ENCODE data around the gene BCCIP. TPM values are rescaled to one million over a fixed set of nuclear protein-coding genes. Genes with fewer than 3 reads are reported as not detected.

Gene BCCIP
- total RNA-seq, 1 donor from 2014 or later: 38.4 TPM

DNA sequence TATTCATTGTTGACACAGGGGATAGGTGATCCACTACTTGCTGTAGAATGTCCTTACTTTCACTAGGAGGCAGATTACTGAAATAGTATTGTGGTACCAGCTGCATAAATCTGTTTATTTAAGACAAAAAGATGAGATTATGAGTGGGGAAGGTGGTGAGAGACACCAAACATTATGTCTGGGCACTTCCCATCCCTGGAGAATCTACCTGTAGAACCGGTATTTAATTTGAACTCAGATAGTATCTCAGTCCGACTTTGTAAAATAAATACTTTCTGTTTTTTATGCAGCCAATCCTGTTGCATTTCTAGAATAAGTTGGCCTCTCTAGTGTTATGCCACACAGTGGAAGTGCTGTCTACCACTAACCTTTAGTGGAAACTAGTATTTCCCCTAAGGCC lies 13.4 kb downstream of the BCCIP start:
- intact Hi-C loops (cut with DNase I): no loop called here
- ATAC-seq (no peak), DNase-seq (ENCODE audit: missing footprints) (no peak)

DNA sequence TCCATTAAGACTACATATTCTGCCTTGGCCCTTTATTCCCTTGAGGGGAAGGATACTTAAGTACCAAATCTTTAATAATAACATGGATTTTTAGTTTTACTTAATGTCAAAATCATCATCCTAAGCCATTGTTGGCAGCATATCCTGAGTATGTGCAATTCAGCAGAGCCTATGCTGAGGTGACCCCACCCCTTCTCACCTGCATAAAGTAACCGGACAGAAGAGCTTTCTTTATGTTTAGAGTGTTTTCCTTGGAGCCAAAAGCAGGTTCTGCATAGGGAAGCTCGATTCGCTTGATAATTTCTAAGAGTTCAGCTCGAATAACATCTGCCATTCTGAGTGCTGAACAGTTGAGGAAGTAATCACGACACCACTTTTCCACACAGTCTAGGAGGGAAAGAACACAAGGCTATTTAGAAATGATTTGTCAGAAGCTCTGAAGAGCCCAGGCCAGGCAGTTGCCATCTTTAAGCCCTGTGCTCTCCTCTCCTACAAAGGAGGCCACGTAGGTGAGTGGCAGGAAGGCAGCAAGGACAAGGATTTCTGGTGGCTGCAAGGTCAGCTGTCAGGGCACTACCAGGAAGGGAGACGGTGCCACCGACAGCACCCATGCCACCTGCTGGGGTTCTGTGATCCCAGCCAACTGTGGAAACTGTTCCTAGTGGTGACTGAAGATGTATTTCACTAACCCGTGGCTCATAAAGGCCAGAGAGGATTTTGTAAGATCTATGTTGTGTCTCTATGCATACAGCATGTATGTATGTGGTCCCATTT lies 15.6 kb downstream of the BCCIP start:
- intact Hi-C loops (cut with DNase I): no loop called here
- ATAC-seq (no peak), DNase-seq (ENCODE audit: missing footprints) (no peak)

DNA sequence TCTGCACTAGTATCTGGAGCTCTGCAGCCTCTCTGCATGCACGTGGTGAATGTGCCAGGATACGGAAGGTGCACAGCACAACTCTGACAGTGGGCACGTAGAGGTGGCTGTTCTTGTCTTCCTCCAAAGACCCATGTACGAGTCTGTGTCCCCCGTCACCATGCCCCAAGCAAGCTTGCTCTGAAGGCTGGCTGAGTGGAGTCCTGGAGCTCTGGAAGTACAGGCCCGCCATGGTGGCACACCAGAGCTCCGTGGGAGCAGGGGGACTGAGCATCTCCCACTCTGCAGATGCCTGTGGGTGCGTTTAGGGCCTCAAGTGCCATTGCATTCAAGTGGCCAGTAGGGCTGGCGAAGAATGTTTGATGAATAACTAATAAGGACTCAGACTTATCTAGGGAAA lies 17.1 kb downstream of the BCCIP start:
- intact Hi-C loops (cut with DNase I): no loop called here
- DNase-seq (ENCODE audit: missing footprints) (no peak), ATAC-seq (no peak)

DNA sequence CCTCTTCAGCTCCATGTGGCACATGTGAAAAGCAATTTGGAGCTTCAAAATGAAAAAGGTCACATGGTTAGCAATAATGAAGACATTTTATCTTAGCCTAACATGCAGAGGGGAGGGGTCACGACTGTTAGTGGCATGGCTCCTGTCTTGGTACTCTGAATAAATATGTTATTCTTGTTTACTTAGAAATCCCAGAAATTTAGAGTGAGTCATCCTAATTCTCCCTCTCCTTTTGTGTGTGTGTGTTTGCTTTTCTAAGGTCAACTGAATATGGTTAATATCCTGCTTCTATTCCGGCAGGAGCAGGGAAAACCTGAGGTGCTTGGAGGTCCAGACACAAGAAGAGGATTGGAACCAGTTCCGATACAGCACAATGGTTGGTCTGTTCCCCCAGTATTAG lies 17.6 kb downstream of the BCCIP start:
- no peak for ATAC-seq
- intact Hi-C loops (cut with DNase I): no loop called here
- DNase-seq (ENCODE audit: missing footprints): no peak

DNA sequence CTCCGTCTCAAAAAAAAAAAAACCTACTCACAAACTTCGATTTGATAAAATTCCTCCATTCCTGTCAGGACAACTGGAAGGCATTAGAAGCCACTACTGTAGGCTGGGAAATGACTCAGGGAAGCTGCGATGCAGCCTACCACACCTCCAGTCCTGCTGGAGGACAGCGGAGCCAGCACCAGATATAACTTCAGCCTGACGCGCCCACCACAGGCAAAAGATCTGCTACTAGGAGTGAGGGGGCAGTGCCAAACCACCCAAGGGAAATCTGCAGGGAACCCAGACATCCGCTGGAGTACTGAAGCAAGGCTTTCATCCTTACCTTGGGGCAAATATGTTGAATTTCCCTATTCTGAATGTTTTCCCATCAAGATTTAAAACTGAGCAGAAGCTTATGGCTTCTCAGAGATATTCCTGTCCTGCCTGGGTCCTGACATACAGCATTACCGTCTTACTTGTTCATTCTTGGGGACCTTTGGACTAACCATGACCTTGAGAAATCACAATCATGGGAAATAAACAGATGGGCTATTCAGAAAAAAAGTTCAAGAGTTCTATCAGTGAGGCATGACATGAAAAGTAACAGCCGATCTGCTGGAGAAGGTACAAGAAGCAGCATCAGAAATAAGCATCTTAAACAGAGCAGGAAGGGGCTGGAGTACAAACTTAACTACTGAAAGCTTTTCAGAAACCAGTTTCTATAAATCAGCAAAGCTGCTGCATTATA lies 20.4 kb downstream of the BCCIP start:
- intact Hi-C loops (cut with DNase I): no loop called here
- ATAC-seq (no peak), DNase-seq (ENCODE audit: missing footprints) (no peak)

DNA sequence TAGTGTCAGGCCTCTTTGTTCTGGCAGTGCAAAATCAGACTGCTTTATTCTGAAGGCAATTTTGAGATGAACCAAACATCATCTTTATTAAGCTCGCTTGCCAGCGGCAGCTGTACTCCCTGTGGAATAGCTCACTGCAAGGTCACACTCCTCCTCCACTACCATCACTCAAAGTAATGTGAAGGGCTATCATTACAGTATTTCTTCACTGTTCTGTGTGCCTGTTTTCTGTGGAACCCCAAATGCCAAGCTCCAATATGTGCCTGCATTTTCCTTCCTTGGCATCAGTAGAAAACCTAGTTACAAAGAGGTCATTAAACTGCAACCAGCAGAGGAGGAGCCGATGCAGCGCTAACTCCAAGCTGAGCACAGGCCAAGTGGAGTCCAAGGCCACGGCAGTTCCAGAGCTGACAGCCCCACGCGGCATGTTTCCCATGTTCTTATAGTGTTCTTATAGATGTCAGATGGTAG lies 21.4 kb downstream of the BCCIP start:
- intact Hi-C loops (cut with DNase I): no loop called here
- ATAC-seq (no peak), DNase-seq (ENCODE audit: missing footprints) (no peak)

DNA sequence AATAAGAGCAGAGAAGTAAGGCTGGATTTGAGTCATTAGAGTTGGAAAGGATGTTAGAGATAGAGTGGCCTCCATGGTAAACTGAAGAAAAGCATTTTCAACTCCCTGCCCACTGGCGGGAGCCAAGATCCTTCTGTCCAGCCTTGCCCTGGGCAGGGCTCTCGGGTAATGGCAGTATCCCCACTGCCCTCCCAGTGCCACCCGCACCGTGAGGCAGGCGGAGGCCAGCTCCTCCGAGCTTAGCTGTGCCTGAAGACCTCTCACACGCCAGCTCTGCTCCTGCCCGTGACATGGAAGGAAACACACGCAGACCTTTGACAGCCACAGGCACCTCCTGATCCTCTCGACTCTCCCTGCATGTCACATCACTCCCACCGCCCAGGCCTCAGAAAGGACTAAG lies 22.3 kb downstream of the BCCIP start:
- ATAC-seq (peak; percentile 6), DNase-seq (ENCODE audit: missing footprints) (no peak)
- intact Hi-C loops (cut with DNase I): no loop called here

DNA sequence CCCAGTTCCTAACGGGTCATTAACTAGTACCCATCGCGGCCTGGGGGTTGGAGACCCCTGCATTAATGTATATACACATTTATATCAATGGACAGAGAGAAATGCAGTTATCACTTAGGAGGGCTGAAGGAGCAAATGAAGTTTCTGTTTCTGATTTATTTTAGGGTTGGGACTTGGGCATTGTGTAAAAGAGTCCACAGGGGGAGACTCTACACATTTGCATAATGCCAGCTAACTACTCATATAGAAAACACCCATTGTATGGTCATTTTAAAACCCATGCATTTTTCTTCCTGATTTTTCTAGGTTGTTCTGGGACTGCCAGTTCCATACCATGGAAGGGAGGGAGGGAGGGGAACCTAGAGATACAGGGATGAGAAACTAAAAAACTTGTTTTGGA lies 23.5 kb downstream of the BCCIP start:
- ATAC-seq (no peak), DNase-seq (ENCODE audit: missing footprints) (no peak)
- intact Hi-C loops (cut with DNase I): no loop called here

DNA sequence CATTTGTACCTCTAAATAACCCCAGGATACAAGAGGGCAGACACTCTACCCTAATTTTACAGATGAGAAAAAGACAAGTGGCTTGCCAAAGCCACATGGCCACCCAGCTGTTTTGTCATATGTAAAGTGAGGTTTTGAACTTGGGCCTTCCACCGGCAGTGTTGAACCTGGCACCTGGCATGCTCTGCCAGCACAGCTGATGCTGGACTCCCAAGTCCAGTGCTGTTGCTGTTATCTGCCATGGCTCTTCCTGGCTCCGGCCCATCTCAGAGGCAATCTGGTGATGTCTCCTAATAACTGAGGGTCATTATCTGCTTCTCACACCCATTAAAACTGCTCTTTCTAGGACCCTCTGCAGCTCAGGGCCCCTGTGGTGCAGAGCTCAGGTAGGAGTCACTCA lies 25.0 kb downstream of the BCCIP start:
- ATAC-seq (no peak), DNase-seq (ENCODE audit: missing footprints) (no peak)
- intact Hi-C loops (cut with DNase I): no loop called here

DNA sequence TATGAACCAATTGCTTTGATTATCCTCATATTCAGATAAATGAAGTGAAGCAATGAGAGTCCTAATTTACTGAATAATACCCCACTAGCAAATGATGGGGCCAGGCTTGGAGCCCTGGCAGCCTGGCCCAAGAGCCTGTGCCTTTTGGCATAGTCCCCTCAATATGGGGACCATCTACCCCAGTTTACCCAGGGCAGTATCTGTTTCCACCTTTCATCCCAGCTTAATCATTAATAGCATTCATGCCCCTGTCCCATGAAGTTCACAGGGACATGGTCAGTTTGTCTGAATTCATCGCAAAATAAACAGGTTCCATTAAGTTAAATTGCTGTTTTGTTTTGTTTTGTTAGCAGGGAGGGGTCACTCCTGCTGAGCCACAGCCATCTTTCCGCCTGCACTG lies 25.5 kb downstream of the BCCIP start:
- intact Hi-C loops (cut with DNase I): no loop called here
- DNase-seq (ENCODE audit: missing footprints) (no peak), ATAC-seq (no peak)

DNA sequence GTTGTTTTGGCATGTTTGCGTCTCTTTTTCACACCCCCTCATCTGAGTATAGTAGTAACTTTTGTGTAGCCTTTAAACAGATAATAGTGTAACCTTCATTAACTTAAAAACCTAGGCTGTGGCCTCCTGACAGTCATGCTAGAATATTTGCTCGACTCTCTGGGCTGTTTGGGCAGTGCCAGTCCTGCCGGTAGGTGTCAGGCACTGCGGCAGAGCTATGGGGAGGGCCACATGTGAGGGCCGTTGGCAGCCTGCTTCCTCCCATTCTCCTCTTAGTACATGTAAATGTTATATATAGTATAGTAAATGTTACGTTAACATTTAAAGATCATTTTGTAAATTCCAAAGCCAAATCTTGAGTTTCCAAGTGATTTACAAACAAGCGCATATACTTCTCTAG lies 26.1 kb downstream of the BCCIP start:
- intact Hi-C loops (cut with DNase I): no loop called here
- ATAC-seq (no peak), DNase-seq (ENCODE audit: missing footprints) (no peak)

DNA sequence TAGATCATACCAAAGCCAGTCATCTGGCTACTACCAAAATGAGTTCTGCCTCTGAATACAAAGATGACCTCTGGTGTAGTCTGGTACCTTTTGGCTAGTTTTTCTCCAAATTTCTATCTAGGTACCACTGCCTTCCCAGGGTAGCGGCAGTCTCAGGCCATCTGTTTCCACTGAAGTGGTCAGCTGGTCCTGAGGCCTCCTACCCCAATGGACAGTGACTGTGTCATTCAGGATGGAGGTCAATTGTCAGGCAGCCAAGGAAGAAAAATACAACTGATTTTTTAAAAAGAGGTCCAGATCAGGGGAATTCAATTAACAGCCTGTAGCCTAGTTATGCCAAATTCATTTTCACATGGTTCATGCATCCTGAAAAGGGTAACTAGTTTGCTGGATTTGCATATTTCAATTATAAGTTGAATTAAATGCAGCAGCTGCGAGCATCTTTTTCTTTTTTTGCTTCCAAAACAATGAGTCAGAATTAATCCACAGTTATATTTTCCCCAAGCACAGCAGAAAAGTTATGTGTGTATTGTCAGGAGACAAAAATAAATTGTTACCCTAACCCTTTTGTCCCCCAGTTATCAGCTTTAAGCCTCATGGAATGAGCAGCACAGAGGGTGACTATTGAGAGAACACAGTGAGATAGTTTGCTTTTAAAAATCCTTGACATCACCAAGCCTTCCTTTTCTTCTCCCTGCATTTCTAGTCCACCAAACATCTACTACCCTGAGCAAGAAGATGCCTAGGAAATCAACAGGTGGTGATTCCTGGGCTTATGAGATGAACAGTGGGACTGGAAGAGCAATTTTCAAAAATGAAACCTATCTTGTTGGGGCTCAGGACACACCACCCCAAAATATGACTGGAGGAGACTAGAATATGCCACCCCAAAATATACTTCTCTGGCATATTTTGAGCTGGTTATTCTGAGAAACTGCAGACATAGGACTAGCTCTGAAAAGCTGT lies 27.7 kb downstream of the BCCIP start:
- intact Hi-C loops (cut with DNase I): no loop called here
- ATAC-seq (no peak), DNase-seq (ENCODE audit: missing footprints) (no peak)

DNA sequence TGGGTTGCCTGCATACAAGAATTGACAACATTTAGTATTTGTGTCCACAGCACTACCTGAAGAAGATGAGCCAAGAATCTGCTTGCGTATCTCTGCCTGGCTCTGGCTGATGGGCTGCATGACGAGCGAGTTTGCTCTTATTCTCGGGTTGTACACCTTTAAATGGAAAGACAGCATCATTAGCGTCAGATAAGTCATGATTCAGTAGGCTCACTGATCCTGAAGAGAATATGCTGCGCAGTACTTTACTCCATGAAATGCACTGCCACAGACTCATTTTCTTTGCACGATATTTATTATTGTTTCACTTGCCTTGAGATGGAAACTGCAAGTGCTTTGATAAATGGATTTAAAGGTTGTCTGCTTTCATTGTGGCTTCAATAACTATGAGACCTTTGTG lies 29.1 kb downstream of the BCCIP start:
- DNase-seq (ENCODE audit: missing footprints) (no peak), ATAC-seq (no peak)
- intact Hi-C loops (cut with DNase I): no loop called here

DNA sequence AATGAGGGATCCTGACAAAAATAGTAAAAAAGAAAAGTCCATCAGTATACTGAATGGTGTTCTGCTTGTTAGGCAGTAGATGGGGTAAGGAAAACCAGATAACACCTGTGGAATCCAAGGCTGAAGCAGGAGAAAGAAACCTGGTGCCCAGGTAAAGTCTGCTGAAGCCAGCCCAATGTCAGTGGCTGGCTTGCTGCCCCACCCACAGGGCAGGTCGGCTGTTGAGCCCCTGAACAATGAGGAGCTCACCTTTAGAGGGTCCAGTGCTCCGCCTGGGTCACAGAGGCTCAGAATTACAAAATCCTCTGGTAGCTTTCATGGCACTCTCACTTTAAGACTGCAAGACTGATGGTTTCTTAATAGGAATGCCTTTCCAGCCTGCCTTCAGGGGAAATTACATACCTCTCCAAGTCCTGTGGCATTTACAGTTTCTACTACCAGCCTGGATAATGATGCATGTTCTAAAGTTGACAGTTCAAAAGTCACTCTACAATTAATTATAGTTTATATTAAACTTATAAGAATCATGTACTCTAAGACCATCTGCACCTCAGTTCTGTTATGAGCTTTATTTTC lies 33.9 kb downstream of the BCCIP start:
- intact Hi-C loops (cut with DNase I): no loop called here
- DNase-seq (ENCODE audit: missing footprints) (no peak), ATAC-seq (no peak)

DNA sequence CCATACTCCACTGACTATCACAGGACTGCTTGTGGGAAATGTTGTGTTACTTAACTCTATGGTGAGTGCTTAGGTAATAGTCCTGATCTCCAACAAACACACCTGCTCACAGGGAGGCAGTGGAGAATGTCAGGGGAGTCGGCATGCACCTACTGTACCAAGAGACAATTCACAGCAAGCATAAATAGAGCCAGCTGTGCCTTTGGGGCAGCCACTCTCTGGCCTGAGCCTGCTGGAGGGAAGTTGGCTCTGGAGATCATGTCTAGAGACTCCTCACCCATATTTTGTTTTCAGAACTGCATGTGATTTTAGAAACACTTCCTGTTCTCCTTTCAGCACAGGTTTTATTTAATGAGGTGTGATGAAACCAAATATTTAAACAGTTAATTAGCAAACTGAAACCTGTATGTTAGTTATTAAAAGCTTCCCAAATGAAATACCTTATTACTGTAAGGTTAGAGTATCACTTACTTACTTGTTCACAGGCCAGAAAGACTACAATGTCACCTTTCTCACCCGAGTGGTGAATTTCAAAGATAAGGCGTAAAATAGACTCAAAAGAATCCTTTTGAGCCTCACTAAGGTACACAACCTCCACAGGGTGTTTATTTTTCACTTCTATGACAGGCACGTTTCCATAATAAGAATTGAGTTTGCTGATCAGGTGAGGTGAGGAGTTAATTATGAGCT lies 35.9 kb downstream of the BCCIP start:
- DNase-seq (ENCODE audit: missing footprints): no peak
- no peak for ATAC-seq

DNA sequence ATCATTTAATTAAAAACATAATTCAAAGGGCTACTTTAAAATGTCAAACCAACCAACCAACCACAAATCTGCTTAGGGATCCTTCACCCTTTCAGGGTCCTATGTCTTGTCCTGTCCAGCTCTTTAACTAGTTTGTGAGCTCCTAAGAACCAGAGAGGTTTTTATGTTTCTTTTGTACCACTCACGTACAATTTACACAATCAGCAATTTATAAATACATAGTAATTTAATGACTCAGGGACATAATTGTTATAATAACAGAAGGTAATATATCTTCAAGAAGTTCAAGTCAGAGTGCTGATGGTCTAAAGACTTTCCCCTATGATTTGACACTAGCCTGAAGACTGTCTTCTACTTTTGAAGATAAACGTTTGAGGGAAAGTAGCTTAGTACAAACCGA lies 41.8 kb downstream of the BCCIP start:
- intact Hi-C loops (cut with DNase I): loop anchor here (10.0 kb wide), 1 partner anchor 640 kb away; no protein-coding TSS in a partner anchor
- no peak for DNase-seq (ENCODE audit: missing footprints)
- ATAC-seq: no peak

More for the DNA sequence above, 35.9 kb downstream of the BCCIP start:
- intact Hi-C loops (cut with DNase I): no loop called here

DNA sequence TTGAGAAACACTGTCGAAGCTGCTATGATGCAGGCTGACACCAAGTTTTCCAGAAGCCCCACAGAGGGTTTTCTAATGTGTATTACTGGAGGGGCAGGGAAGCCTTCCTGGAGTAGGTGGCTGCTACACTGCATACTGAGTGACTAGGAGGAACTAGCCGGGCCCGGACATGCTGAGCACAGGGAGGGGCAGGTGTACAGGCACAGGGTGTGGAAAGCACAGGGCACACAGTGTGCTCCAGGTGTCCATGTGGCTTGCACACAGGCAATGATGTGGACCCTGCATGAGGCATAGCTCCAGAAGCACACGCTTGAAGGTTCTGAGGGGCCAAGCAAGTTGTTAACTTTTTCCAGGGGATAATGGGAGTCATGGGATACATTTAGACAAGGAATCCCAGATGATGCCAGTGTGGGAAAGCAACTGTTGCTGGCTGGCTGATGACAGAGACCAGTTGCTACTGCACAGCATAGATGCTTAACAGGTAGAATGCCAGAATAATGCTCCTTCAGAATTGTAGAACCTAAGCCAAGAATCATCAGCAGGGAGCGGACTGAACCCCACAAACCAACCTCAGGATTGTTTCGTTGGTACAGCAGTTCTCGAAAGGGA lies 43.2 kb downstream of the BCCIP start:
- ATAC-seq: no peak
- DNase-seq (ENCODE audit: missing footprints): no peak
- intact Hi-C loops (cut with DNase I): loop anchor here (10.0 kb wide), 1 partner anchor 638 kb away; no protein-coding TSS in a partner anchor

Measured in Right ventricle myocardium inferior (tissue), 1 donor.